Pancreas (tissue), 10 donors: ENCODE measurements around the gene ATP8B3. TPM values are rescaled to one million over a fixed set of nuclear protein-coding genes. Genes with fewer than 3 reads are reported as not detected.

Experiments
- ATAC-seq, 4 donors: fragments of 200-7000 bp; cut with Tn5 transposase; one replicate each; pipeline versions ENCODE4 v1.8.0 to v1.9.1; 2020; ENCODE audit warnings: mild to moderate bottlenecking in 4 of 4, moderate library complexity in 4 of 4
- DNase-seq, 6 donors: peaks; one replicate each; pipeline ENCODE4 v3.0.0-alpha.2; 2020
- FAIRE-seq: peaks from 2 replicates; lab custom pipeline; 2012; peaks lifted over from hg19 to GRCh38; lab: Jason Lieb, UNC
- H3K27ac ChIP-seq, 4 donors: fragments of 200-600 bp; sonication (generic); 1 replicate in 3 of 4; 2 replicates in 1 of 4; pipeline versions ENCODE4 v1.5.0 to v1.8.0; 2020
- H3K27me3 ChIP-seq, 4 donors: fragments of 200-600 bp; one replicate each; pipeline ENCODE4 v1.8.0; 2021
- H3K36me3 ChIP-seq, 3 donors: fragments of 200-600 bp; sonication (generic) in 1 of 3; one replicate each; pipeline versions ENCODE4 v1.5.0 to v1.8.0; 2020 to 2021
- H3K4me1 ChIP-seq, 3 donors: fragments of 200-600 bp; one replicate each; pipeline ENCODE4 v1.8.0; 2021
- H3K4me3 ChIP-seq, 4 donors: fragments of 200-600 bp; sonication (generic) in 2 of 4; one replicate each; pipeline versions ENCODE4 v1.5.0 to v1.8.0; 2020 to 2021
- H3K9me3 ChIP-seq, 4 donors: fragments of 200-600 bp; one replicate each; pipeline ENCODE4 v1.8.0; 2021
- CTCF ChIP-seq, 4 donors: fragments of 200-600 bp; sonication (generic) in 3 of 4; IDR thresholded peaks; one replicate each; pipeline versions ENCODE4 v1.5.0 to v1.8.0; 2021; ENCODE audit warnings: antibody characterized with exemption in 4 of 4
- WGBS, 2 donors: extraction: QIAGEN DNeasy Blood & Tissue Kit; methylation state at CpG; one replicate each; pipeline ENCODE4 v1.1.7; 2013; 5-methylcytosine and 5-hydroxymethylcytosine counted together
- intact Hi-C, 3 donors: fragments of 100-400 bp; cut with DNase I; formaldehyde crosslinking; loops; one replicate each; pipeline versions ENCODE4 v1.11.1 to v1.14.2; 2022
- polyA plus RNA-seq, 2 donors: library from polyadenylated mRNA; stranded (reverse); fragments of 200-250 nt; gene quantifications; one replicate each; pipeline ENCODE4 v1.2.3, GENCODE V29; 2013
- total RNA-seq, 6 donors: library from RNA; stranded (reverse); fragmentation: NEBNext Ultra II Directional in 4 of 6; extraction: Animal tissue kit (Norgen Biotek cat#: 25700) in 4 of 6; gene quantifications; one replicate each; pipeline versions ENCODE4 v1.2.1 to v1.2.4, GENCODE V29; 2021 to 2023
- donor health status: healthy with polysubstance abuse.
- donor health status: DM: no; HTN: no; CAD: no; lungs with moderate emphysema.
- donor health status: DM: no; HTN: no; CAD: no.
- donor health status: control.
- donor health status: control.
- donor health status: Bipolar disorder and iron deficiency.
- donor health status: DM: yes; HTN: yes; CAD: no.
- donor health status: DM: no; HTN: no; CAD: no.
- donor health status: DM: no; HTN: no; CAD: no.
- donor health status: DM: yes; HTN: yes; CAD: no.

The ATP8B3 gene
- total and polyA plus RNA-seq, 8 donors: 0.32 to 1.1 (median 0.54) TPM

DNA sequence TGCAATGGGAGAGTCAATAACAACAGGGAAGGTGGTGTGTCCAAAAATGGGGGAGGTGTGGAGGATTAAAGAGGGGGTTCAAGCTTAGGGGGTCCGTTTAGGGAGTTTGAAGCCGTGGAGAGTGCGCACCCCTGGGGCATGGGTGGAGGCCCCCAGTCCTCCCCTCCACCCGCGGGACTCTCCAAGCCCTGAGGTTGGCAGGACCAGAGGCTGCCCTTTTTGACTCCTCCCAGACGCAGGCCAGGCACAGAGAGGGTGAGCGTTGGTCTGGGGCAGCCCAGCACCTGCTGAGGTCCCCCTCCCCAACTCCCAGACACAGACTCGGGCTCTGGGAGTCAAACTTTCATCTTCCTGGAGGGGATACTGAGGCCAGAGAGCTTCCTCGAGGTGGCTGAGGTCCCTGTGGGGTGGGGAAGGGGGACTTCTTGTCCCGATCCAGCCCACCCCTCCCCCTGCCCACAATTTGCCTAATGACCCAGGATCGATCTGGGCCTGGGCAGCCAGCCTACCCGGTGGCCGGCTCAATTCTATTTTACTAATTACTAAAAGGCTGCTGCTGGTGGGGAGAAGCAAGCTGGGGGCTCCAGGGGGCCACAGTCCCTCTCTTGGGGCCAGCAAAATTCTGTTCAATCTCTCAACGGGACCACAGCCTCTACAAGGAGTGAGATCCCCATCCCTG is 61.6 kb downstream of the ATP8B3 start:
- Histone ChIP-seq H3K9me3 (no peaks in the 10 kb centered on the region), H3K36me3 (no peaks in the 10 kb centered on the region), H3K4me1 (peaks cover 0 to 20% (median 4%) of the 10 kb centered on the region in 3 donors), H3K4me3 (no peak overlapping the region), H3K27me3 (peaks cover 0 to 48% (median 10%) of the 10 kb centered on the region in 4 donors), H3K27ac (no peak overlapping the region)
- no peak for TF ChIP-seq CTCF (IDR thresholded peaks at IDR 0.05)
- FAIRE-seq (no peak), ATAC-seq (no peak), DNase-seq (peak in 1 of 6 donors; percentile 51)
- WGBS, 2 donors: 2 to 4% methylated on average over 14 of the region's 14 CpGs
- intact Hi-C loops: no loop called here

GRCh38 chr19:1749373-1750342 is 62.4 kb downstream of the ATP8B3 start:
- 2% methylated on average over 76 to 99 of the region's 99 CpGs for WGBS, 2 donors
- no peaks in the 10 kb centered on the region for H3K9me3 ChIP-seq
- ATAC-seq (no peak), FAIRE-seq (no peak), DNase-seq (peak in 1 of 6 donors; percentile 45)
- peaks cover 0 to 53% (median 10%) of the 10 kb centered on the region in 4 donors for H3K27me3 ChIP-seq
- no peak for TF ChIP-seq CTCF (IDR thresholded peaks at IDR 0.05)
- peak overlapping the region in 1 of 4 donors; percentile 7 for H3K4me3 ChIP-seq
- no peaks in the 10 kb centered on the region for H3K36me3 ChIP-seq
- H3K27ac ChIP-seq: no peak overlapping the region
- intact Hi-C loops: no loop called here
- peaks cover 0 to 20% (median 4%) of the 10 kb centered on the region in 3 donors for H3K4me1 ChIP-seq

- Histone ChIP-seq H3K27me3 (peaks cover 0 to 53% (median 10%) of the 10 kb centered on the region in 4 donors), H3K36me3 (no peaks in the 10 kb centered on the region), H3K9me3 (no peaks in the 10 kb centered on the region), H3K27ac (no peak overlapping the region), H3K4me3 (peak overlapping the region in 1 of 4 donors; percentile 27), H3K4me1 (peaks cover 0 to 20% (median 4%) of the 10 kb centered on the region in 3 donors)
- no peak for FAIRE-seq
- 3% methylated on average over 44 to 45 of the region's 45 CpGs for WGBS, 2 donors
- TF ChIP-seq CTCF (IDR thresholded peaks at IDR 0.05): no peak
- no peak for ATAC-seq
- intact Hi-C loops: no loop called here
- no peak for DNase-seq
These were observed 63.2 kb downstream of the ATP8B3 start for GRCh38 chr19:1748873-1749341.

- FAIRE-seq (no peak), DNase-seq (peak in 1 of 6 donors; percentile 26), ATAC-seq (peak in 3 of 4 donors; percentile 38 to 54 (median 51))
- Histone ChIP-seq H3K4me1 (peaks cover 0 to 20% (median 4%) of the 10 kb centered on the region in 3 donors), H3K36me3 (no peaks in the 10 kb centered on the region), H3K27ac (no peak overlapping the region), H3K4me3 (peak overlapping the region in 1 of 4 donors; percentile 27), H3K27me3 (peaks cover 0 to 53% (median 10%) of the 10 kb centered on the region in 4 donors), H3K9me3 (no peaks in the 10 kb centered on the region)
- WGBS, 2 donors: 2 to 3% methylated on average over 54 to 61 of the region's 61 CpGs
- no peak for TF ChIP-seq CTCF (IDR thresholded peaks at IDR 0.05)
- intact Hi-C loops: no loop called here
These were observed 63.8 kb downstream of the ATP8B3 start for GRCh38 chr19:1748115-1748872.
